Measurements from ENCODE around the gene ANOS1. TPM values are rescaled to one million over a fixed set of nuclear protein-coding genes. Genes with fewer than 3 reads are reported as not detected.

Gene ANOS1
- total and polyA plus RNA-seq, 8 donors, result 0.04 to 2.1 (median 0.23) TPM

- no peak for DNase-seq
- FAIRE-seq, result no peak
- Histone ChIP-seq H3K4me3 (no peak overlapping the region), H3K27ac (no peak overlapping the region), H3K4me1 (no peaks in the 10 kb centered on the region), H3K36me3 (no peaks in the 10 kb centered on the region), H3K27me3 (peaks cover 0 to 15% (median 0%) of the 10 kb centered on the region in 4 donors), H3K9me3 (no peaks in the 10 kb centered on the region)
- WGBS, 2 donors, result 33 to 47% methylated on average over 11 of the region's 11 CpGs
- TF ChIP-seq CTCF (IDR thresholded peaks at IDR 0.05), result no peak
- no peak for ATAC-seq
- intact Hi-C loops (cut with DNase I), result no loop called here
These were observed 91.9 kb downstream of the ANOS1 start for GRCh38 chrX:8639949-8640475.

DNA sequence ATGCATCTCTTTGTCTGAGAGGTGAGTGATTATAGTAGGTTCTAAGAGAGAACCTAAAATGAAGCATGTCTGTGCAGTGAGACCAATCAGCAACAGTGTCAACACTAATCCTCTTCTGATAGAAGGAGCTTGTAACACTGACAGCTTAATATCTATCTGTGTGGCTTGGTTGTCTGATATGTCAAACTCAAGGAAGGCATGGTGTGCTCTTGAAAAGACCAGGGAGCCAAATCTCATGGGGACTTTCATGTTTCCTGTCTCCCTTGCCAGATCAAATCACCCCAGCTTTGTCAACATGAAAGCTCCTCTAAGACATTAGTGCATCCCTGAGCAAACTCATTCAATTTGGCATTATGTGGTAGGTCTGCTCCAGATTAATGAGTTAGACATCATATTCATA, 95.4 kb downstream of the ANOS1 start:
- no peak for FAIRE-seq
- H3K36me3 ChIP-seq, result no peaks in the 10 kb centered on the region
- DNase-seq, result no peak
- no peaks in the 10 kb centered on the region for H3K4me1 ChIP-seq
- peaks cover 0 to 10% (median 0%) of the 10 kb centered on the region in 4 donors for H3K27me3 ChIP-seq
- no peak for ATAC-seq
- H3K4me3 ChIP-seq, result no peak overlapping the region
- no peak for TF ChIP-seq CTCF (IDR thresholded peaks at IDR 0.05)
- no peak overlapping the region for H3K27ac ChIP-seq
- intact Hi-C loops (cut with DNase I), result no loop called here
- H3K9me3 ChIP-seq, result no peaks in the 10 kb centered on the region

- TF ChIP-seq CTCF (IDR thresholded peaks at IDR 0.05), result no peak
- peaks cover 0 to 9% (median 0%) of the 10 kb centered on the region in 4 donors for H3K27me3 ChIP-seq
- DNase-seq, result no peak
- H3K4me3 ChIP-seq, result no peak overlapping the region
- H3K4me1 ChIP-seq, result no peaks in the 10 kb centered on the region
- no peaks in the 10 kb centered on the region for H3K9me3 ChIP-seq
- H3K27ac ChIP-seq, result no peak overlapping the region
- no peak for FAIRE-seq
- ATAC-seq, result no peak
- H3K36me3 ChIP-seq, result no peaks in the 10 kb centered on the region
- 68 to 76% methylated on average over 5 of the region's 5 CpGs for WGBS, 2 donors
- intact Hi-C loops (cut with DNase I), result no loop called here
These were observed 96.1 kb downstream of the ANOS1 start for GRCh38 chrX:8635812-8636211.

DNA sequence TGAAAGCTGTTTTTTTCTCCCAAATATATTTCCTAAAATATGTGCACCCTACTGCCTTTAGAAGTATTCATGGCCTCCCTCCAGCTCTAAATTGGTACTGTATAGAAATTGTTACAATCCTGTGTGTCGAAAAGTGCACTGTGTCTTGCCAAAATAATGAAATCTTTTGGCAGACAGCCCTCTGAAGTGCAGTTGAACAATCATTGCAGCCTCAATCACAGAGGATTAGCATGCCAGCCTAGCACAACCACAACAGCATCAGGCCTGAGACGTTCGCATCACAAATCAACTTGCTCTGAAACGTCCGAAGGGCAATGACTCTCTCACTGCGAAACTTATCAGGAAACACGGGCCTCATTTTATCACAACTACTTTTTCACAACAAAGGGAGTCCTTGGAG, 99.0 kb downstream of the ANOS1 start:
- no peak for TF ChIP-seq CTCF (IDR thresholded peaks at IDR 0.05)

GRCh38 chrX:8629871-8630270, 102.1 kb downstream of the ANOS1 start:
- Histone ChIP-seq H3K27ac (no peak overlapping the region), H3K9me3 (no peaks in the 10 kb centered on the region), H3K4me1 (no peaks in the 10 kb centered on the region), H3K4me3 (no peak overlapping the region), H3K27me3 (peaks cover 0 to 3% (median 0%) of the 10 kb centered on the region in 4 donors), H3K36me3 (no peaks in the 10 kb centered on the region)
- ATAC-seq (no peak), FAIRE-seq (no peak), DNase-seq (no peak)
- no peak for TF ChIP-seq CTCF (IDR thresholded peaks at IDR 0.05)
- WGBS, 2 donors, result 68 to 81% methylated on average over 7 of the region's 7 CpGs
- intact Hi-C loops (cut with DNase I), result no loop called here

More for the DNA sequence above, 99.0 kb downstream of the ANOS1 start:
- no peak for DNase-seq
- Histone ChIP-seq H3K36me3 (no peaks in the 10 kb centered on the region), H3K27ac (no peak overlapping the region), H3K4me3 (no peak overlapping the region), H3K4me1 (no peaks in the 10 kb centered on the region), H3K27me3 (peaks cover 0 to 4% (median 0%) of the 10 kb centered on the region in 4 donors), H3K9me3 (no peaks in the 10 kb centered on the region)
- ATAC-seq, result no peak
- no peak for FAIRE-seq
- WGBS, 2 donors, result 20 to 21% methylated on average over 7 of the region's 7 CpGs
- intact Hi-C loops (cut with DNase I), result no loop called here

Data from pancreas (tissue), 10 donors.